CD4-positive, alpha-beta T cell (primary cell): Measurements from ENCODE around the gene CCL14. TPM values are rescaled to one million over a fixed set of nuclear protein-coding genes. Genes with fewer than 3 reads are reported as not detected.

Experiments
- ATAC-seq: fragments of 200-7000 bp; cut with Tn5 transposase; one replicate; pipeline ENCODE4 v1.10.0; 2022; ENCODE audit warnings: mild to moderate bottlenecking; ENCODE audit not compliant: poor library complexity
- CTCF ChIA-PET: fragments of 350-600 bp; sonication (Branson Sonifier 250); formaldehyde crosslinking; loops from one replicate; lab custom pipeline; 2021; ENCODE audit warnings: antibody characterized with exemption, inconsistent platforms; lab: Charles Lee
- POLR2A ChIA-PET: fragments of 350-600 bp; sonication (Branson Sonifier 250); formaldehyde crosslinking; loops from one replicate; lab custom pipeline; 2021; ENCODE audit warnings: antibody characterized with exemption, inconsistent platforms; lab: Charles Lee
- DNase-seq, 14 experiments: peaks; one replicate each; pipeline ENCODE4 v3.0.0-alpha.2; 2013 to 2020; ENCODE audit warnings: mixed read lengths in 2 of 14
- H3K27ac ChIP-seq, 2 donors: one replicate each; pipeline versions ENCODE4 v1.5.1 to v1.7.0; 2013; ENCODE audit warnings: low read length in 2 of 2, low read depth in 1 of 2, mild to moderate bottlenecking in 1 of 2
- H3K27me3 ChIP-seq, 2 experiments: 1 replicate in 1 of 2; 2 replicates in 1 of 2; pipeline versions ENCODE4 v1.6.1 to v1.7.0; 2013; ENCODE audit warnings: low read length in 2 of 2, control low read depth in 1 of 2, mild to moderate bottlenecking in 1 of 2, moderate library complexity in 1 of 2; ENCODE audit not compliant: insufficient read depth in 2 of 2, control insufficient read depth in 1 of 2
- H3K36me3 ChIP-seq: one replicate; pipeline ENCODE4 v1.6.1; 2013; ENCODE audit warnings: low read length, control low read depth; ENCODE audit not compliant: insufficient read depth
- H3K4me1 ChIP-seq: one replicate; pipeline ENCODE4 v1.6.1; 2013; ENCODE audit warnings: low read length, control low read depth; ENCODE audit not compliant: insufficient read depth
- H3K4me3 ChIP-seq: one replicate; pipeline ENCODE4 v1.5.1; 2013; ENCODE audit warnings: mild to moderate bottlenecking, low read length, moderate library complexity
- H3K9me3 ChIP-seq, 2 experiments: 1 replicate in 1 of 2; 2 replicates in 1 of 2; pipeline versions ENCODE4 v1.6.1 to v1.7.0; 2013; ENCODE audit warnings: low read length in 2 of 2, mild to moderate bottlenecking in 2 of 2, control low read depth in 1 of 2, moderate library complexity in 1 of 2; ENCODE audit not compliant: control insufficient read depth in 1 of 2, insufficient read depth in 1 of 2
- H3K27ac Mint-ChIP-seq: one replicate; pipeline ENCODE4 v1.8.0; 2020; ENCODE audit warnings: mixed read lengths
- H3K27me3 Mint-ChIP-seq: one replicate; pipeline ENCODE4 v1.8.0; 2021; ENCODE audit warnings: mixed read lengths
- H3K36me3 Mint-ChIP-seq: one replicate; pipeline ENCODE4 v1.8.0; 2021; ENCODE audit warnings: low read depth, mixed read lengths
- H3K4me1 Mint-ChIP-seq: one replicate; pipeline ENCODE4 v1.8.0; 2021; ENCODE audit warnings: low read depth, mixed read lengths
- H3K4me3 Mint-ChIP-seq: one replicate; pipeline ENCODE4 v1.8.0; 2020; ENCODE audit warnings: mild to moderate bottlenecking, mixed read lengths
- H3K9me3 Mint-ChIP-seq: one replicate; pipeline ENCODE4 v1.8.0; 2020; ENCODE audit warnings: mixed read lengths
- CTCF ChIP-seq: fragments of 200-600 bp; IDR thresholded peaks from one replicate; pipeline ENCODE4 v1.8.0; 2022; ENCODE audit warnings: antibody characterized with exemption, mild to moderate bottlenecking
- intact Hi-C, 2 experiments: fragments of 100-400 bp; cut with DNase I in 1 of 2; cut with micrococcal nuclease in 1 of 2; formaldehyde crosslinking; loops; one replicate each; pipeline versions ENCODE4 v1.15.1 to v1.9.0; 2023 to 2025; cut with DNase I, micrococcal nuclease
- total RNA-seq, 174 experiments: library from RNA in 2 of 174; stranded (reverse) in 2 of 174; gene quantifications; one replicate each; pipeline ENCODE4 v1.2.3 and lab custom pipeline; 2021 to 2026

CCL14 gene
- total RNA-seq, 2 experiments from 2014 or later = not detected

- ChIA-PET CTCF (no interaction called here), POLR2A (no interaction called here)
- no peak for TF ChIP-seq CTCF
- no peak within 1 kb of the TSS for H3K27ac ChIP-seq
- H3K36me3 Mint-ChIP-seq = no peaks in the 10 kb centered on the region
- H3K27me3 Mint-ChIP-seq = peaks cover 19% of the 10 kb centered on the region
- no peaks in the 10 kb centered on the region for H3K36me3 ChIP-seq
- no peaks in the 10 kb centered on the region for H3K4me1 Mint-ChIP-seq
- H3K4me3 ChIP-seq = no peak within 1 kb of the TSS
- H3K4me1 ChIP-seq = no peaks in the 10 kb centered on the region
- no peaks in the 10 kb centered on the region for H3K9me3 Mint-ChIP-seq
- no peaks in the 10 kb centered on the region for H3K9me3 ChIP-seq
- H3K4me3 Mint-ChIP-seq = no peak within 1 kb of the TSS
- no peaks in the 10 kb centered on the region for H3K27me3 ChIP-seq
- no peak for ATAC-seq
- no peak for DNase-seq
- H3K27ac Mint-ChIP-seq = no peak within 1 kb of the TSS
- intact Hi-C loops = no loop called here
Measured at GRCh38 chr17:35981246-35981645, 5.3 kb downstream of the CCL14 start, which contains the start of gene CCL16. CCL16 (minus strand) TSS chr17:35981497; CDS start chr17:35981420, 77 bp downstream.

GRCh38 chr17:35978346-35978745, 8.2 kb downstream of the CCL14 start:
- Mint-ChIP-seq H3K27me3 (peaks cover 19% of the 10 kb centered on the region), H3K4me1 (no peaks in the 10 kb centered on the region), H3K4me3 (no peak overlapping the region), H3K9me3 (no peaks in the 10 kb centered on the region), H3K36me3 (no peaks in the 10 kb centered on the region), H3K27ac (no peak overlapping the region)
- H3K27me3 ChIP-seq = no peaks in the 10 kb centered on the region
- intact Hi-C loops = no loop called here
- ChIA-PET CTCF (no interaction called here), POLR2A (no interaction called here)
- no peak overlapping the region for H3K4me3 ChIP-seq
- no peaks in the 10 kb centered on the region for H3K4me1 ChIP-seq
- TF ChIP-seq CTCF = no peak
- H3K27ac ChIP-seq = no peak overlapping the region
- ATAC-seq = no peak
- DNase-seq = no peak
- no peaks in the 10 kb centered on the region for H3K36me3 ChIP-seq
- no peaks in the 10 kb centered on the region for H3K9me3 ChIP-seq

- Histone ChIP-seq H3K27me3 (no peaks in the 10 kb centered on the region), H3K27ac (no peak overlapping the region), H3K4me3 (no peak overlapping the region), H3K4me1 (no peaks in the 10 kb centered on the region), H3K36me3 (no peaks in the 10 kb centered on the region), H3K9me3 (no peaks in the 10 kb centered on the region)
- ATAC-seq = no peak
- Mint-ChIP-seq H3K9me3 (no peaks in the 10 kb centered on the region), H3K36me3 (no peaks in the 10 kb centered on the region), H3K27ac (no peak overlapping the region), H3K4me1 (no peaks in the 10 kb centered on the region), H3K27me3 (peaks cover 19% of the 10 kb centered on the region), H3K4me3 (no peak overlapping the region)
- ChIA-PET CTCF (no interaction called here), POLR2A (no interaction called here)
- no peak for DNase-seq
- intact Hi-C loops = no loop called here
- no peak for TF ChIP-seq CTCF
Measured at GRCh38 chr17:35977509-35977908, 9.0 kb downstream of the CCL14 start.
